Stimulated activated CD8-positive, alpha-beta memory T cell treated with anti-CD3 and anti-CD28 coated beads, Interleukin-4, amount 100 ng/mL, for 4 hours (primary cell): ENCODE data around the gene ARHGEF7.

Experiments used
- DNase-seq, 2 donors: peaks; one replicate each; pipeline ENCODE4 v3.0.0-alpha.2; 2020; ENCODE audit warnings: low read depth in 2 of 2, low spot score in 1 of 2

Gene ARHGEF7

DNA sequence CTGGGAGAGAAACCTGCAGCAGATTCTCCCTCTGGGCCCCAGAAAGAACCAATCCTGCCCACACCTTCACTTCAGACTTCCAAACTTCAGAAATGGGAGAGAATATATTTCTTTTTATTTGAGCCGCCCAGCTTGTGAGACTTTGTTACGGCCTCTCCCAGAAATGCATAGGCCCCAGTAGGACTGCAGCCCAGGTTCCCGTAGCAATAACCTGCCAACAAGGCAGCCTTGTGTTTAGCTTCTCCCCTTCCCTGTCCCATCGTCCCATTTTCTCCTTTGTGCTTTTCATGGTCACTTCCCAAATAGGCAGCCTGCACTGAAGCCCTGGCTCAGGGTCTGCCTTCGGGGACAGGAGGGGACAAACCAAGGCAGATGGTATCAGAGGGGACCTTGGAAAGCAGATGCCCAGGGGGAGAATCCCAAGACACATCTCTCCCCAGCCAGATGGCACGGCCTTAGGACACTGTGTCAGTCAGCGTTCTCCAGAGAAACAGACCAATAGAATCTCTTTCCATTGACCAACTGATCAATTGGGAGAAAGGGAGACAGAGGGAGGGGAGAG is 3.7 kb upstream of the ARHGEF7 start:
- no peak for DNase-seq

- DNase-seq: no peak
Observed at GRCh38 chr13:111112196-111112595, 2.9 kb upstream of the ARHGEF7 start.

DNA sequence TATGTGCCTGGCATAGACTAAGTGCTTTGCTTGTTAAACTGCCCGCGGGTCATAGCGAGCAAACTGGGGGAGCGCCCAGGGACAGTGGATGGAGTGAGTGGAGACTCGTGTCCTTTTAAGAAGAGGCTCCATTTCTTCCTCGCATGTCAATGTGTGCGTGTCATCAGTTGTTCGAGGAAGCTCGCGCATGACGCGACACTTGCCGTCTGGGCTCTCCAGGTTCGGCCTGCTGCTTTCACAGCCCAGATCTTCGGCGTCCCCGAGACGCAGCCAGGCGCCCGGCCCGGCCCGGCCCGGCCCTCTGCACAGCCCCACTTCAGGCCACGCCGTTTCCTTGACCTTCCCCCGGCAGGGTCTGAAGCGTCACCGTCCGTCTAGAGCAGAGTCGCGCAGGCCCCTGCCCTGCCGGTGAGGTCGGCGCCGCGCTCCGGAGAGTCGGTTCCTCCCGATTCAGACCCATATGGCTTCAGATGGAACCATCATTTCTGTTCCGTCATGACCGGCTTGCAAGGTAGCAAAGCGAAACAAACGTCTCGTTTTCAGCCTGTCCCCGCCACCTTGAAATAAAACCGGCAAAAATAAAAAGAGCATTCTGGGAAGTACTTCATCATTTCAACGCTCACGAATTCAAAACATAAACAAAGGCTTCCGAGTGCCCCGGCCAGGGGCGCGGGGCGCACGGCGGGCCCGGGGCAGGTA is 599 bp upstream of the ARHGEF7 start:
- DNase-seq: no peak

DNA sequence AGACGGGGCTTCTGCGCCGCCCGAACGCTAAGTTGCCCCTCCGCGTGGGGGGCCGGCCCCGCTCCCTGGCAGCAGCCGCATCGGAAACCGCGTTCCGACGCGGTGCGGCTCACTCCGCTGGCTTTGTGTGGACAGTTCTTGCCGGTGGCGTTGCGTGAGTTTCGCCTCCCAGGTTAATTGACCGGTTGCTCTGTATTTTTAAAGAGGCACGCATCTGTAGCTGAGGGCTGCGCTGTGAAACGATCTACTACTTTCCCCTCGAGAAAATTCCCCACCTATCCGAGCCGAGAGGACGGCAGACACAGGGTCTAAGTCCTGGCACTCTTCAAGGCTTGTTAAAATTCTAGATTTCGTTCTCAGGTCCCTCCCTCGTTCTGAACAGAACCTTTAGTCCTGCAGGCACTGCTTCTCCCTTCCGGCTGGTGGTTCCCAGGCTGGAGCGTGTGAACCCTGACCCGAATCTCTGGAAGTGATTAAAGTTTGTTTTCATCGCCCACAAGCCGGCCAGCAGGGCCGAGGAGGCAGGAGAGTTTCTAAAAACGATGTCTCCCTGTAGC is 933 bp downstream of the ARHGEF7 start:
- no peak for DNase-seq

GRCh38 chr13:111116856-111117255 is 1.7 kb downstream of the ARHGEF7 start:
- no peak for DNase-seq

GRCh38 chr13:111117289-111117688 is 2.2 kb downstream of the ARHGEF7 start:
- DNase-seq: no peak

DNA sequence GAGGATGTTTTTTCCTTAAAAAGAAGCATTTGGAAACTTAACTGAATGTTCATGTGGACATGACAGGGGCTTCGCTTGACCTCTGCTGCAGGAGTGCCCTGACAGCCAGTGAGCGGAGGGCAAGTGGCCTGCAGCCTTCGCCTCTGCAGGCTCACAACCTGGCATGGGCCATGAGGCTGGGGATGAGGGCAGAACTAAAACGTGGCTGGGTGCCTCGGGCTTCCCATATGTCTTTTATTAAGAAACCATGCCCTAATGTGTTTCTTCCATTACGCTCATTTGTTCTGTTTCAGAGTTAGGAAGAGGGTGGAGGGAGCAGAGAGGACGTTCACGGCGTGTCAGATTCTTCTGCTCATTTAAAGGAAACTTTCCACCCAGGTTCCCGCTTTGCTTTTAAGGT is 2.9 kb downstream of the ARHGEF7 start:
- no peak for DNase-seq

- DNase-seq: no peak
Observed at GRCh38 chr13:111118898-111119607, 3.9 kb downstream of the ARHGEF7 start.

DNA sequence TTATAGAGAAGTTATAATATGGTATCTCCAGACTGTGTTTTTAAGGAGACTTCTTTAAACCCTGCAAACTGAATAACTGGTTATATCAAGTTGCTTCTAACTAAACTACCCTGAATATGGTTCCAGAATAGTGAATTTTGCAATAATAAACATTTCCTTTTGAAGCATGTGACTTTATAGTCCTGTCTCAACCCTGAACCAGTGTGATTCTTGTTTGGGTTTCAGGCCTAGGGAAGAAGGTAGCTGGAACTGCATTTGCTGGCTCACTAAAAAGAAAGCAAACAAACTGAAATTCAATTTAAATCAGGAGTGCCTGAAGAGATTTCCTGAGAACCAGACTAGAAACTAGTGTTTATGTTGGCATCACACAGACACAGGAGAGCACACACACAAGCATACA is 4.9 kb downstream of the ARHGEF7 start:
- DNase-seq: no peak

GRCh38 chr13:111120422-111120821 is 5.3 kb downstream of the ARHGEF7 start:
- no peak for DNase-seq

DNA sequence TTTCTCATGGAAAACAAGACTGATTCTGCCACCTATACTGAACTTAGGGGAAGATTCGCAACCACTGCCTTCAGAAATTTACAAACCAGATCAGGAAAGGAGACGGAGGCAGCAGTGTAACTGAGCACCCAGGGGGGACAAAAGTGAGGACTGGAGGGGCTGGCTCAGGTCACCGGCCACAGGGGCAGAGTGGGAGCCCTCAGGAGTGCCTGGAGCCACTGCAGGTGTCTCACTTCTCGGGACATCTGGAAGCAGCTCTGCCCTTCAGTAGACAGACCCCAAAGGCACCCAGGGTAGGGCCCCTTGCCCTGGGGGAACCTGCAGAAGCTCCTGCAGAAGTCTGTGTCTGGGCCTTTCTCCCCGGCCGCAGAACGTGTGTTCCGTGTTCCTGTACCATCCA is 5.8 kb downstream of the ARHGEF7 start:
- DNase-seq: no peak

- DNase-seq: no peak
Observed at GRCh38 chr13:111121506-111121905, 6.4 kb downstream of the ARHGEF7 start.

- no peak for DNase-seq
Observed at GRCh38 chr13:111122056-111122455, 6.9 kb downstream of the ARHGEF7 start.

GRCh38 chr13:111122631-111123030 is 7.5 kb downstream of the ARHGEF7 start:
- DNase-seq: no peak

- no peak for DNase-seq
Observed at GRCh38 chr13:111123221-111123620, 8.1 kb downstream of the ARHGEF7 start.

GRCh38 chr13:111123649-111124048 is 8.5 kb downstream of the ARHGEF7 start:
- no peak for DNase-seq

DNA sequence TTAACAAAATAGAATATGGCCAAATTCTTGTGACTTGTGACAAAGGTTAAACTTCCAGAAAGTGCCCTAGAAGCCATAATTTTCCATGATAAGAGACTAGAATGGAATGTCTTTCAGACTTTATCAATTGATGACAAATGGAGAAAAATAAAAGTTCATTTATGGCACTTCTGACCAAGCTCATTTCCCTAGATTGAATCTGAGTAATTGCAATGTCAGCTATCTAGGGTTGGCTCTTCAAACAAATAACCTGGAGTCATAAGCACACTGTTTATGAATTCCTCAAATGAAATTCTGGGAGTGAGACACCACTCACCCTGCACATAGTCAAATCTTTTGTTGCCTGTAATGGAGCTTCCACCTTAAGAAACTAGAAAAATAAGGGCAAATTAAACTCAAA is 11.4 kb downstream of the ARHGEF7 start:
- no peak for DNase-seq

DNA sequence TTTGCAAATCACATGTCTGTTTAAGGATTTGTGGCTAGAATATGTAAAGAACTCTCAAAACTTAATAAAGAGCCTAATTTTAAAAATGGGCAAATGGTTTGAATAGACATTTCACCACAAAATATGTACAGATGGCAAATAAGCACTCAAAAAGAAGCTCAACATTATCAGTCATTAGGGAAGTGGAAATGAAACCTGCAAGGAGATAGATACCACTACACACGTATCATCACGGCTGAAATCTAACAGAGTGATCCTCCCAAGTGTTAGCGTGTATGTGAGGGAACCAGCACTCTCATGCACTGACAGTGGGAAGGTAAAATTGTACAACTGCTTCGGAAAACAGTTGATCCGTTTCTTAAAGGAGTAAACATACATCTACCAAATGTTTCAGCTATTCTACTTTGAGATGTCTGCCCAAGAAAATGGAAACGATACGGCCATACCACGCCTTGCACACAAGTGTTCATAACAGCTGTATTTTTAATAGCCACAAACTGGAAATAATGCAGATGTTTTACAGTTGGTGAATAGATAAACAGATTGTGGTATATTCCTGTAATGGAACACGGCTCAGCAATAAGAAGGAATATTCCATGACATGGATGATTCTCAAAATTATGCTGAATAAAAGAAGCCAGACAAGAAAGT is 14.5 kb downstream of the ARHGEF7 start:
- no peak for DNase-seq

- no peak for DNase-seq
Observed at GRCh38 chr13:111130116-111130508, 15.0 kb downstream of the ARHGEF7 start.

- DNase-seq: no peak
Observed at GRCh38 chr13:111131048-111131447, 15.9 kb downstream of the ARHGEF7 start.

- DNase-seq: no peak
Observed at GRCh38 chr13:111131611-111132010, 16.5 kb downstream of the ARHGEF7 start.

DNA sequence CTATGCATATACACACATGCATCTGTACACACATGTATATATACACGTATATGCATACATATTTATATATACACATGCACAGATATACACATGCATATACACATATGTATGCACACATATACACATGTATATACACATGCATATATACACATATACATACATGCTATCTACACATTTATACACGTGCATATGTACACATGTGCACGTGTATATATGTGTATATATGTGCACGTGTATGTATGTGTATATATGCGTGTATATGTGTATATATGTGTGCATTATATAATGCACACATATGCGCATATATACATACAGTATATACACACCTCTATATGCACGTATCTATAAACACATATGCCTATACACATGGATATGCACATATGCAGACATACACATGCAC is 17.8 kb downstream of the ARHGEF7 start:
- DNase-seq: no peak
